ENCODE results near the gene DISC1.

The DISC1 gene

GRCh38 chr1:231681006-231681405, 54.4 kb downstream of the DISC1 start:
- H3K9me3 Mint-ChIP-seq, result peaks cover 12% of the 10 kb centered on the region
- no peaks in the 10 kb centered on the region for H3K27me3 Mint-ChIP-seq (ENCODE audit: low read depth, poor library complexity)
- no peak overlapping the region for H3K27ac Mint-ChIP-seq
- TF ChIP-seq CTCF (IDR thresholded peaks at IDR 0.05), result no peak
- no peak for DNase-seq
- H3K36me3 Mint-ChIP-seq (ENCODE audit: low read depth), result peaks cover 11% of the 10 kb centered on the region
- peaks cover 36% of the 10 kb centered on the region for H3K4me1 Mint-ChIP-seq
- H3K4me3 Mint-ChIP-seq, result no peak overlapping the region

GRCh38 chr1:231682779-231683178, 56.2 kb downstream of the DISC1 start:
- Mint-ChIP-seq H3K27ac (no peak overlapping the region), H3K4me3 (no peak overlapping the region), H3K36me3 (ENCODE audit: low read depth) (peaks cover 22% of the 10 kb centered on the region), H3K4me1 (peaks cover 23% of the 10 kb centered on the region), H3K9me3 (peaks cover 23% of the 10 kb centered on the region), H3K27me3 (ENCODE audit: low read depth, poor library complexity) (no peaks in the 10 kb centered on the region)
- DNase-seq, result no peak
- no peak for TF ChIP-seq CTCF (IDR thresholded peaks at IDR 0.05)

GRCh38 chr1:231683439-231684165, 57.0 kb downstream of the DISC1 start:
- Mint-ChIP-seq H3K36me3 (ENCODE audit: low read depth) (peaks cover 23% of the 10 kb centered on the region), H3K4me1 (peaks cover 17% of the 10 kb centered on the region), H3K9me3 (peaks cover 29% of the 10 kb centered on the region), H3K27me3 (ENCODE audit: low read depth, poor library complexity) (no peaks in the 10 kb centered on the region), H3K27ac (peak overlapping the region; percentile 36), H3K4me3 (no peak overlapping the region)
- DNase-seq, result no peak
- no peak for TF ChIP-seq CTCF (IDR thresholded peaks at IDR 0.05)

GRCh38 chr1:231684356-231685244, 58.0 kb downstream of the DISC1 start:
- Mint-ChIP-seq H3K36me3 (ENCODE audit: low read depth) (peaks cover 23% of the 10 kb centered on the region), H3K4me1 (peaks cover 12% of the 10 kb centered on the region), H3K9me3 (peaks cover 30% of the 10 kb centered on the region), H3K27me3 (ENCODE audit: low read depth, poor library complexity) (no peaks in the 10 kb centered on the region), H3K27ac (no peak overlapping the region), H3K4me3 (no peak overlapping the region)
- TF ChIP-seq CTCF (IDR thresholded peaks at IDR 0.05), result no peak
- DNase-seq, result no peak

- H3K27me3 Mint-ChIP-seq (ENCODE audit: low read depth, poor library complexity), result no peaks in the 10 kb centered on the region
- TF ChIP-seq CTCF (IDR thresholded peaks at IDR 0.05), result no peak
- H3K4me3 Mint-ChIP-seq, result no peak overlapping the region
- H3K9me3 Mint-ChIP-seq, result peaks cover 33% of the 10 kb centered on the region
- no peak overlapping the region for H3K27ac Mint-ChIP-seq
- H3K4me1 Mint-ChIP-seq, result peaks cover 28% of the 10 kb centered on the region
- peaks cover 23% of the 10 kb centered on the region for H3K36me3 Mint-ChIP-seq (ENCODE audit: low read depth)
- no peak for DNase-seq
These were observed 59.8 kb downstream of the DISC1 start for GRCh38 chr1:231686384-231686783.
